ENCODE results near the gene SNAI3.

The SNAI3 gene

GRCh38 chr16:88703486-88704309, 17.4 kb upstream of the SNAI3 start:
- no peak for DNase-seq

DNA sequence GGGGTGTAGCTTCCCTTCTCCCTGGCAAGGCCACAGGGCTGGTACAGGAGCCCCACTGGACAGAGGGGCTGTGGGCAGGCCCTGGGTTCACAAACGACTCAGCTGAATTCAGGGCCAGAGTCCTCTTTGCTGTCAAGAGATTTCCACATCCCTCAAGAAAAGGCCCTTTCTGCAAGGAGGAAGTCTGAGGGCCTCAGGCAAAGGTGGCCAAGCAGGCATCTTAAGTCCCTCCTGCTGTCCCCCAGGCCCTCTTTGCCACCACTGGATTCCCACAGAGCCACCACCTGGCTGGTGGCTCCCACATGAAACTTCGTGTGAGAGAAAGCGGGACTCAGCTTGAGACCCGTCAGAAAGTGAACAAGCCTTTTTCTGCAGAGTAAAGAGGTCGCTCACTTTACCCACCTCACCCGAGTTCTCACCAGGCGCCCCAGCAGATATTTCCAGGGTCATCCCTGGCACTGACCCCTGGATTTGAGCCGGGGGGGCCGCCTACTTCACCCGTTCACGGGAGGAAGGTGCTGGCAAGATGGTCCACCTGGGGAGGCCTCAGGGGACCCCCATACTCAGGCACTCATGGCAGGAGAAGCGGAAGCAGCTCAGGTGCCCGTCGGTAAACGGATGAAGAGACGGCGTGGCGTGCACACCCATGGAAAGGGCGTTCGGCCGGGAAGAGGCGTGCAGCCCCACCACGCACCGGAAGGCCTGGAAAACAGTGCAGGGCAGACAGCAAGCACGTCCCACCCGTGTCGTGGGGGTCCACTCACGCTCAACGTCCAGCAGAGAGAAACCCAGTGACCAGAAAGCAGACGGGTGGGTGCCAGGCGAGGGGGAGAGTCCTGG, 16.3 kb upstream of the SNAI3 start:
- no peak for DNase-seq

DNA sequence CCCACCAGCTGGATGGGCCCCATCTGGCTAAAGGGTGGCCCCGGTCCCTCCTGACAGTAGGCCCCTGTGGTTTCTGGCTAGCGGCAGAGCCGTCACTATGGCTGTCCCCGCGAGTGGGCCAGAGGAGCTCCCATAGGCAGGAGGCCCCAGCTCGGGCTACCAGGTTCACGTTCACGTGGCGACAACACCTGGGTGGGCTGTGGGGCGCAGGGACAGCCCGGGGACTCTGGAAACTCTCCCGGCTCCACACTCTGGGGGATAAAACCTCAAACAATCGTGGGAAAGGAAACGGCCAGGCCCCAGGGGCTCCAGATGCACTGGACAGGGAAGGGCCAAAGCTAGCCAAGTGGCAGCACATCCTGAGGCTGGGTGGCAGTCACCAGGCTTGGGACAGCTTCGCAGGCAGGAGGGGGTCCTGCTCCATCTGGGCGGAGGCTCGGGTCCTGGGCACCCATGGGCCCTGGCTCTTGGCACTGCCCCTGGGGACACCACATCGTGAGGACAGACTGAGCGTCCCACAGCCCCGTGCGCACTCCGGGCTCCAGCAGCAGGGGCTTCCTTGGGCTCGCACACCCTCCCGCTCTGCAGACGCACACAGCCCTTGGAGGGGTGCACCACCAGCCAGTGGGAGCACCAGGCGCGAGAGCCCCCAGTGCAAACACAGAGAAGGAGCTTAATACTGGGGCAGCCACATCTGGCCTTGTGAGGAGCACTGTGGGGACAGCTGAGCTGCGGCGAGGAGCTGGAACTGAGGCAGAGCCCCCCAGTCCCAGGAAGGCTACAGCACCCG, 15.5 kb upstream of the SNAI3 start:
- no peak for DNase-seq

DNA sequence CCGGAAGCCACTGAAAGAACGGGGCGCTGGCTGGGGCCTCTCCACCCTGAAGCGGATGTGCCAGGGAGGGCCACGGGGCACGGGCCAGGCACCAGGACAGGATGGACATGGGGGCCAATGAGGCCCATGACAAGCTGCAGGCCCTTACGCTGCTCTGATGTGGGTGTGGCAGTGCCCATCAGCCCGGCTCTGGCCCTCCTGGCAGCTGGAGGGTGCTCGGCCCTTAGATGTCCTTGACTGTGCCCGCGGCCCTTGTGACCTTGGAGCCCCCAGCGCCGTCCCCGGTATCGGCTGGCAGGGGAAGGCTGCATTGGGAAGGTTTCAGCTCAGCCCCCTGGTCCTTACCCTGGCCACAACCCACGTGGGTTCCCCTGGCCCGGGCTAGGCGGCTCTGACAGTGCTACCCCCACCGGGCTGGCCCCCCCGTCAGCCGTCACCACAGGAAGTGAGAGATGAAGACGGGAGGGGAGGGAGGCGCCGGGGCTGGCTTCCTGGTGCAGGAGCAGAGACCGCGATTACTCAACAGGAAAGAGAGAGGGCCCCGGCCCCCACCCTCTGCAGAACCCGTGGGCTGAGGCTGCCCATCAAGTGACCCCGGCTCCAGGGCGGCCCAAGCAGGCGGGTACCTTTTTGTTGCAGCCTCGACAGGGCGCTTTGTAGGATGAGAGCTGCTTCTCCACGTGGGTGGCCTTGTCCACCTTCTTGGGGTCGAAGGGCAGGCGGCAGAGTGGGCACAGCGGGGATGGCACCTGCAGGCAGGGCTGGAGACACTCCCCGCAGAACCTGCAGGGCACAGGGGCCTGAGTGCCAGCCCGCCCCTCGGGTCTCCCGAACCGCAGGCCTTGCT, 14.6 kb upstream of the SNAI3 start:
- DNase-seq: no peak

DNA sequence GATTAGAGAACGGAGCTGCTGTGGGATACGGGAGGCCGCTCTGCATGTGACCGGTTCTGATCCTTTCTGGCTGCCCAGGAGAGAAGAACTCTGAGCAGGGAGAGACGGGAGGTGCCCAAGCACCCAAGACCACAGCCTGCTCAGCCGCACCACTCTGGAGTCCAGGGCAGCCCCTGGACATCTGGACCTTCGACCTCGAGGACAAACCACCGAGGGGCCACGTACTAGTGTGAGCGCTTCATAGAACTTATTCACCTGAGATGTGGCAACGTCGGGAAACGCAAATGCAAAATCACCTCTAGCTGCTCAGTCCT, 14.0 kb upstream of the SNAI3 start:
- no peak for DNase-seq

GRCh38 chr16:88699180-88699579, 12.9 kb upstream of the SNAI3 start:
- DNase-seq: no peak

DNA sequence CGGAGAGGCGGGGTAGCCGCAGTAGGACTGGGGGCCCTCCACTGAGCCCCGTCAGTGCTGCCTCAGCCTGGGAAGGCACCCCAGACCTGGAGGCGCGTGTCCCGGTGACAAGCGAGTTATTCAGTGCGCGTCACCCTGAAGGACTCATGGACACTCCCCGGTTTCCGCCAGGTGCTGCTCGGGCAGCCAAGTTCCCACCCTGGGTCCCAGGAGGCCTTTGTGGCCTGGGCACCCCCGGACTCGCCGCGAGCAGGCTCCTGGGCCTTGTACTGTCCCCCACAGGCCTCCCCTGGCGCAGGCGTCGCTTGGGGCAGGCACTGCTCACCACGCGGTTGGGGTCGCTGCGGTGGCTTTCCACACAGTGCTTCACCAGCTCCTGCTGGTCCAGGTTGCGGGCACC, 12.3 kb upstream of the SNAI3 start:
- DNase-seq: no peak

GRCh38 chr16:88697831-88698615, 11.7 kb upstream of the SNAI3 start:
- no peak for DNase-seq

GRCh38 chr16:88697116-88697830, 11.0 kb upstream of the SNAI3 start:
- DNase-seq: no peak

GRCh38 chr16:88696441-88696840, 10.1 kb upstream of the SNAI3 start:
- DNase-seq: no peak

DNA sequence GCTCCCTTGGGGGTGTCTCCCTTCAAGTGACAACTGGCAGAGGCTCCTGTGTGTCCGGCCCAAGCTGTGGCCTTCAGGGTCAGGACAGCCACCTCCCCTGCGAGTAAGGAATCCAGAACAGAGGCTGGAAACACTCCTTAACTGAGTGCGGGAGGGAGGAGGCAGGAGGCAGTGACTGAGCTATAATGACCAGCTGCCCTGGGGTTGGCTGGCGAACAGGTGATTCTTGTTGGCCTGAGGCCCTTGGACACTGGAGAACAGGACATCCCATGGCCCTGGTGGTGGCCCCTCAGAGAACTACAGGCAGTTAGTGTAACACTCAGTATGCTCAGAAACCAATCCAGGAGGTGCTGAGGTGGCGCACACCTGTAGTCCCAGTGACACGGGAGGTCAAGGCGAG, 9.4 kb upstream of the SNAI3 start:
- DNase-seq: no peak

GRCh38 chr16:88695218-88695617, 8.9 kb upstream of the SNAI3 start:
- DNase-seq: no peak

DNA sequence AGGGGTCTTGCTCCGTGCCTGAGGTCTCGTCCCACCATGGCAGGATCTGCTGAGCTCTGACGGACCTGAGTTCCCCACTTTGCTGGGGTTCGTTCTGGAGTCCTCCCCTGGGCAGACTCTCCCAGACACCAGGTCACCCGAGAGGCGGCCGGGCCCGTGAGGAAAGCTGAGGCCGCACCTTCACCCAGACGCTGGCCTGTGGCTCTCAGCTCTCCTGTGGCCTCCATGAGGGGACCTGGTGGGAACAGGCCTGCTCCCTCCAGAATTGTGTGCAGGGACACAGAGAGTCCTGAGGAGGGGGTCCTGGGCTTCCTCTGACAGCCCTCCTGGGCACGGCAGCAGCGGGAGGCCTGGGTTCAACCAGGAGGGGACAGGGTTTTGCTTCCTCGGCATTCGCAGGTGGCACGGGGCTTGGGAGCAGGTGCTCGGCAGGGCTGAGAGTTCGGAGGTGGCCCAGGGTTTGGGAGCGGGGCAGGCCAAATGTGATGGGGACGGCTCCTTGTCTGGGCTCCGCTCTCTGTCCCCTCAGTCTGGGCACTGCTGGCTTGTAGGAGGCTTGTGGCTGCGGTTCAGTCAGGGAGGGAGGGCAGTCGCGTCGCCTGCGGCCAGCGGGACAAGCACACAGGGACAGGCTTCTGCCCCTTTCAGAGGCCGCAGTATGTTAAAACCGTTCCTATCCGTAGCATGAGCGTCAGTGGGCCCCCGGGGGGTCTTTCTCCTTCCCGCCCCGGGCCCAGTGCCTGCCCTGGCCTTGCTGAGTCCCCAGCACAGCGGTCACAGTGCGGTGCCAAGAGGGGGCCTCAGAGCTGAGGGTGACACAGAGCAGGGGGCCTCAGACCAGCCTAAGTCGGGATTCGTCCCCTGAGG, 8.1 kb upstream of the SNAI3 start:
- DNase-seq: no peak

DNA sequence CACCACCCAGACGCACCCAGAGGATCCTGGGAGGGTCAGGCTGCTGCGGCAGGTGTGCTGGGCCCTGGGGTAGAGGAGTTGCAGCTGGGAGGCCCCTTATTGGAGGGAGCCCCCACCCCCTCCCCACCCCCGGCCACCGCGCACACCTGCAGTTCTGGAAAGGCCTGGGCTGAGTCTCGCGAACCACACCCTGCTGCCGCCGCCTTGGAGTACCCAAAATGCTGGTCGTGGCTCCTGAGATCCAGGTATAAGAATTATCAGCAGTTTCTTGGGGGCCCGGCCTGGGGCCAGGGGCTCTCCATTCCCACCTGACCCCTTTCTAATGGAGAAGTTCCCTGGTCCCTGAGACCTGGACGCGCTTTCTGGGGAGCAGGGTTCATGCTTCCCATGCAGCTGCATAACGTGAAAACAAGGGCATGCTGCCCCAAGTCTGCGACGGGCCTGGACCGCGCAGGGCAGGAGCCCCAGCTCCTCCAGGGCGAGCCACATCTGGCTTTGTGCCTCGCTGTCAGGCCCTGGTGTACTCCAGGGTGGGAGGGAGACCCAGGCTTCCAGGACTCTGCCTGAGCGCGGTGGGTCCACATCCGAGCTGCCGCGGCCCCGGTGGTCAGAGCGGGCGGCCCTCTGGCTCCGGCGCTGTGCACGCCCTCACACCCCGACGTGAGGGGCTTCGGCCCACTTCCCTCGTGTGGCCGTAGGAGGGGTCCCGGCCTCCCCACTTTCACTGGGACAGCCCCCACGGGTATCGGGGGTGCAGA, 7.3 kb upstream of the SNAI3 start:
- no peak for DNase-seq

DNA sequence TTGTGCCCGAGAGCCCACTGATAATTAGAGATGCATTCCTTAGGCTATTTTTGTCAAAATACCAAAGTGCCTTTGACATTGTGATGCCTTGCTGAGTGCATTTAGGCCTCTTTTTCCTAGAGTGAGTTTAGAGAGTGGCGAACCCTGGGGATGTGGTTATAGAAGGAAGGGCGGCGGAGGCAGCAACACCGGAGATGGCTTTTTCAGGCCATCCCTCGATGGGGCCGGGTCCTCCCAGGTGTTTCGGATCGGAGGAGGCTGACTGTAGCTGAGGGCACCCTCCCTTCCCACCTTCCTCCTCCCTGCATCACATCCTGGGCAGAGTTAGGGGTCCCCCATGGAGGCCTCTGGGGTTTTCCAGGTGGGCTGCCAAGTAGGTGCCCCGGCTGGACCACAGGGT, 6.6 kb upstream of the SNAI3 start:
- no peak for DNase-seq

- no peak for DNase-seq
These were observed 5.7 kb upstream of the SNAI3 start for GRCh38 chr16:88691924-88692560.

GRCh38 chr16:88691129-88691813, 5.0 kb upstream of the SNAI3 start:
- DNase-seq: no peak

Measured in eye (tissue), 1 donor.